Measurements from ENCODE around the gene TBCD. TPM values are rescaled to one million over a fixed set of nuclear protein-coding genes. Genes with fewer than 3 reads are reported as not detected.

TBCD gene
- total RNA-seq, 1 experiment from 2014 or later, result 29.6 TPM

DNA sequence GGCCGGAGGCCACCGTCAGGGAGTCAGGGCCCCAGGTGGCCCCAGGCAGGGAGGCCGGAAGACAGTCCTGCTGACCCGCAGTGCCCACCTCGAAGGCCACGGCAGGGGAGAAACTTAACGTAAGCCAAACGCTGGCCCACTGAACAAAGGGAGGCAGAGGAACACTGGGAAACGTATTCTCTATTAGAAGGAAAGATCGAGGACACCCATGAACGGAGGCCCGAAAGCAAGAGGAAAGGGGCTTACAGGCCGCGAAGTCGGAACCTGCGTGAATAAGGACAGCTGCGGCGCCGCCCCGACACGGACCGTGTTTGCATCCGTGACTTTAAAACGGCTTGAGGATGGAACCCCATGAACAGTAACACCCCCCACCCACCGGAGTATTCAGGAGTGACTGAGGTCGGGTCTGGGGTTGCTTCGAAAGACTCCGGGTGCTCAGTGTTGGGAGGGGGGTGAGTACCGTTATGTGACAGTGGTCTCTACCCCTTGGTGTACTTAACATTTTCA lies 225.2 kb downstream of the TBCD start:
- BruUV-seq (replicated peaks), result no TSS peak
- no peak for TF ChIP-seq EZH2phosphoT487 (IDR thresholded peaks at IDR 0.05; ENCODE audit: borderline replicate concordance, low read length)
- no peak for TF ChIP-seq EZH2 (IDR thresholded peaks at IDR 0.05; ENCODE audit: low read length, unreplicated experiment)
- TF ChIP-seq, protein P1, sequence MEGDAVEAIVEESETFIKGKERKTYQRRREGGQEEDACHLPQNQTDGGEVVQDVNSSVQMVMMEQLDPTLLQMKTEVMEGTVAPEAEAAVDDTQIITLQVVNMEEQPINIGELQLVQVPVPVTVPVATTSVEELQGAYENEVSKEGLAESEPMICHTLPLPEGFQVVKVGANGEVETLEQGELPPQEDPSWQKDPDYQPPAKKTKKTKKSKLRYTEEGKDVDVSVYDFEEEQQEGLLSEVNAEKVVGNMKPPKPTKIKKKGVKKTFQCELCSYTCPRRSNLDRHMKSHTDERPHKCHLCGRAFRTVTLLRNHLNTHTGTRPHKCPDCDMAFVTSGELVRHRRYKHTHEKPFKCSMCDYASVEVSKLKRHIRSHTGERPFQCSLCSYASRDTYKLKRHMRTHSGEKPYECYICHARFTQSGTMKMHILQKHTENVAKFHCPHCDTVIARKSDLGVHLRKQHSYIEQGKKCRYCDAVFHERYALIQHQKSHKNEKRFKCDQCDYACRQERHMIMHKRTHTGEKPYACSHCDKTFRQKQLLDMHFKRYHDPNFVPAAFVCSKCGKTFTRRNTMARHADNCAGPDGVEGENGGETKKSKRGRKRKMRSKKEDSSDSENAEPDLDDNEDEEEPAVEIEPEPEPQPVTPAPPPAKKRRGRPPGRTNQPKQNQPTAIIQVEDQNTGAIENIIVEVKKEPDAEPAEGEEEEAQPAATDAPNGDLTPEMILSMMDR (conservative IDR thresholded peaks at IDR 0.05; ENCODE audit: low read depth, low read length), result no peak

DNA sequence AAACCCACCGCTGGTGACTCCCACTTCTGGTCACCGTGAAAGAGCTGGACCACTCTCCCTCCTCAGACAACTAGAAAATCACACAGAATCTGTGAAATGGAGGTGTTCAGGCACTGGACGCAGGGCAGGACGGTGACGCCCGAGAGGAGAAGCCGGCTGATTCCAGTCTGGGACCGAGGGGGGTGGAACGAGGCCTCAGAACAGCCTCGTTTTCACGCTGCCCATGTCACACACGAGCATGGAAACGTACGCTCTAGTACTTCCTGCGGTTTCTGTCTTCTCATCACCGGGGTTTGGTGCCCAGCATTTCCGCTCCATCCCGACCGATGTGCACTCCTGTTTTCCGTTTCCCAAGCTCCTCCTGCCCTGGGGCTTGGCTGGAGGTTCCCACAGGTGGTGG lies 225.7 kb downstream of the TBCD start:
- no peaks in the 10 kb centered on the region for H3K27me3 ChIP-seq (ENCODE audit: low read length)
- intact Hi-C loops (cut with micrococcal nuclease), result no loop called here
- H3K27ac ChIP-seq (ENCODE audit: low read length), result no peak overlapping the region
- BruUV-seq (replicated peaks), result no TSS peak
- no peaks in the 10 kb centered on the region for H3K79me2 ChIP-seq (ENCODE audit: low read length)
- no peaks in the 10 kb centered on the region for H3F3A ChIP-seq (ENCODE audit: low read length, unreplicated experiment)
- no peak overlapping the region for H3K9ac ChIP-seq (ENCODE audit: low read length)
- no peak overlapping the region for H2AFZ ChIP-seq (ENCODE audit: low read length)
- ATAC-seq (no peak), DNase-seq (no peak)
- ChIA-PET CTCF (no interaction called here), POLR2A (ENCODE audit: unreplicated experiment) (no interaction called here)
- H3K4me2 ChIP-seq (ENCODE audit: low read length), result no peak overlapping the region
- TF ChIP-seq, protein P1 (conservative IDR thresholded peaks at IDR 0.05; ENCODE audit: low read depth, low read length), result no peak
- TF ChIP-seq EZH2 (IDR thresholded peaks at IDR 0.05; ENCODE audit: low read length, unreplicated experiment), result no peak
- H3K9me3 ChIP-seq (ENCODE audit: low read length), result no peaks in the 10 kb centered on the region
- no peaks in the 10 kb centered on the region for H4K20me1 ChIP-seq (ENCODE audit: low read length)
- no peaks in the 10 kb centered on the region for H3K4me1 ChIP-seq (ENCODE audit: insufficient read depth, low read length)
- no peak overlapping the region for H3K4me3 ChIP-seq (ENCODE audit: low read length)
- H3K36me3 ChIP-seq (ENCODE audit: low read depth, low read length), result no peaks in the 10 kb centered on the region
- no peaks in the 10 kb centered on the region for H3K9me2 ChIP-seq (replicated peaks; ENCODE audit: low read length)

More for the DNA sequence above, 225.2 kb downstream of the TBCD start:
- H3K9ac ChIP-seq (ENCODE audit: low read length), result no peak overlapping the region
- no peak overlapping the region for H3K4me2 ChIP-seq (ENCODE audit: low read length)
- ATAC-seq (no peak), DNase-seq (no peak)
- H3K9me3 ChIP-seq (ENCODE audit: low read length), result no peaks in the 10 kb centered on the region
- H3K27me3 ChIP-seq (ENCODE audit: low read length), result no peaks in the 10 kb centered on the region
- intact Hi-C loops (cut with micrococcal nuclease), result no loop called here
- H3K4me3 ChIP-seq (ENCODE audit: low read length), result no peak overlapping the region
- ChIA-PET POLR2A (ENCODE audit: unreplicated experiment) (no interaction called here), CTCF (no interaction called here)
- no peak overlapping the region for H2AFZ ChIP-seq (ENCODE audit: low read length)
- no peaks in the 10 kb centered on the region for H3K36me3 ChIP-seq (ENCODE audit: low read depth, low read length)
- no peak overlapping the region for H3K27ac ChIP-seq (ENCODE audit: low read length)
- H3F3A ChIP-seq (ENCODE audit: low read length, unreplicated experiment), result no peaks in the 10 kb centered on the region
- no peaks in the 10 kb centered on the region for H3K9me2 ChIP-seq (replicated peaks; ENCODE audit: low read length)
- no peaks in the 10 kb centered on the region for H3K4me1 ChIP-seq (ENCODE audit: insufficient read depth, low read length)
- no peaks in the 10 kb centered on the region for H3K79me2 ChIP-seq (ENCODE audit: low read length)
- no peaks in the 10 kb centered on the region for H4K20me1 ChIP-seq (ENCODE audit: low read length)

DNA sequence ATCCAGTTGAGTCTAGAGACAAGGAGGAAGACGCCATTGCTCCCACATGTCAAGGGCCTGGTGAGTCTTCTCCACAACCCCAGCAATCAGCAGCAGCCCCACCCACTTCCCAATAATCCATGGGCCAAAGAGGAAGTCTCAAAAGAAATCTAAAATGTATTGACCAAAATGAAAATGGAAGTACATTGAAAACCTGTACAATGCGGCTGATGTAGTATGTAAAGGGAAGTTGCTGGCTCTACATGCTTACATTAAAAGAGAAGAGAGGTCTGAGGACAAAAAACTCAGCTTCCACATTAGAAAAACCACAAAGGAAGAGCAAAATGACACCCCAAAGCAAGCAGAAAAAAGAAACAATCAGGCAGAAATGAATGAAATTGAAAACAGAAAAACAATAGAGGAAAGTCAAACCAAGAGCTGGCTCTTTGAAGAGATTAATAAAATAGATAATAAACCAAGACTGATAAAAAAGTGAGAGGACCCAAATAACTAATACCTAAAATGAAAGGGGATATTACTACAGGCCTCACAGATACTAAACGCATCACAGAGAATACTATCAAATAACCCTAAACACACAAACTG lies 227.0 kb downstream of the TBCD start:
- H3F3A ChIP-seq (ENCODE audit: low read length, unreplicated experiment), result no peaks in the 10 kb centered on the region
- intact Hi-C loops (cut with micrococcal nuclease), result no loop called here
- H3K27me3 ChIP-seq (ENCODE audit: low read length), result no peaks in the 10 kb centered on the region
- TF ChIP-seq EZH2 (IDR thresholded peaks at IDR 0.05; ENCODE audit: low read length, unreplicated experiment) (no peak), EZH2phosphoT487 (IDR thresholded peaks at IDR 0.05; ENCODE audit: borderline replicate concordance, low read length) (no peak)
- TF ChIP-seq, protein P1 (conservative IDR thresholded peaks at IDR 0.05; ENCODE audit: low read depth, low read length), result no peak
- H3K9me3 ChIP-seq (ENCODE audit: low read length), result no peaks in the 10 kb centered on the region
- H2AFZ ChIP-seq (ENCODE audit: low read length), result no peak overlapping the region
- DNase-seq (no peak), ATAC-seq (no peak)
- H3K36me3 ChIP-seq (ENCODE audit: low read depth, low read length), result no peaks in the 10 kb centered on the region
- no peak overlapping the region for H3K4me3 ChIP-seq (ENCODE audit: low read length)
- no peak overlapping the region for H3K9ac ChIP-seq (ENCODE audit: low read length)
- no peaks in the 10 kb centered on the region for H3K4me1 ChIP-seq (ENCODE audit: insufficient read depth, low read length)
- no peaks in the 10 kb centered on the region for H3K9me2 ChIP-seq (replicated peaks; ENCODE audit: low read length)
- no peaks in the 10 kb centered on the region for H3K79me2 ChIP-seq (ENCODE audit: low read length)
- CTCF ChIA-PET, result no interaction called here
- BruUV-seq (replicated peaks), result no TSS peak
- POLR2A ChIA-PET (ENCODE audit: unreplicated experiment), result no interaction called here
- H4K20me1 ChIP-seq (ENCODE audit: low read length), result no peaks in the 10 kb centered on the region
- H3K27ac ChIP-seq (ENCODE audit: low read length), result no peak overlapping the region
- H3K4me2 ChIP-seq (ENCODE audit: low read length), result no peak overlapping the region
